Upper lobe of left lung (tissue), 6 donors: ENCODE data around the gene ZNF367. TPM values are rescaled to one million over a fixed set of nuclear protein-coding genes. Genes with fewer than 3 reads are reported as not detected.
"Not testable (repeated sequence)": the region's sequence is repeated elsewhere in the genome, so short reads cannot be mapped to it uniquely, and the experiment has no call there.

ENCODE experiments used
- ATAC-seq, 2 donors: fragments of 200-7000 bp; cut with Tn5 transposase; one replicate each; pipeline ENCODE4 v1.9.1; 2022; ENCODE audit warnings: mild to moderate bottlenecking in 2 of 2, moderate library complexity in 2 of 2; ENCODE audit not compliant: low FRiP score in 2 of 2
- DNase-seq, 2 donors: peaks; one replicate each; pipeline ENCODE4 v3.0.0-alpha.2; 2019 to 2020
- H3K27ac ChIP-seq, 4 donors: fragments of 200-600 bp; sonication (generic); one replicate each; pipeline ENCODE4 v1.5.1; 2016 to 2019
- H3K27me3 ChIP-seq, 4 donors: fragments of 200-600 bp; sonication (generic); one replicate each; pipeline ENCODE4 v1.5.1; 2017 to 2019
- H3K36me3 ChIP-seq, 4 donors: fragments of 200-600 bp; sonication (generic); one replicate each; pipeline ENCODE4 v1.5.1; 2016 to 2019
- H3K4me1 ChIP-seq, 4 donors: fragments of 200-600 bp; sonication (generic); one replicate each; pipeline ENCODE4 v1.5.1; 2018 to 2019
- H3K4me3 ChIP-seq, 4 donors: fragments of 200-600 bp; sonication (generic); one replicate each; pipeline ENCODE4 v1.5.1; 2017 to 2019; ENCODE audit warnings: mild to moderate bottlenecking in 2 of 4, moderate library complexity in 1 of 4
- H3K9me3 ChIP-seq, 4 donors: fragments of 200-600 bp; sonication (generic); one replicate each; pipeline ENCODE4 v1.5.1; 2018 to 2019
- CTCF ChIP-seq, 6 experiments: fragments of 450-650 bp in 4 of 6; fragments of 200-600 bp in 2 of 6; sonication (generic) in 2 of 6; IDR thresholded peaks; one replicate each; pipeline ENCODE4 v1.5.1; 2016 to 2019; ENCODE audit warnings: antibody characterized with exemption in 6 of 6
- EP300 ChIP-seq, 4 donors: sonication (generic); formaldehyde crosslinking; IDR thresholded peaks; one replicate each; pipeline ENCODE4 v1.5.1; 2017; ENCODE audit warnings: antibody characterized with exemption in 4 of 4, control low read depth in 2 of 4
- POLR2A ChIP-seq, 4 donors: fragments of 450-650 bp; IDR thresholded peaks; one replicate each; pipeline ENCODE4 v1.5.1; 2016 to 2017; ENCODE audit warnings: antibody characterized with exemption in 4 of 4, mild to moderate bottlenecking in 2 of 4
- POLR2AphosphoS5 ChIP-seq, 2 donors: sonication (generic); formaldehyde crosslinking; IDR thresholded peaks; one replicate each; pipeline ENCODE4 v1.5.1; 2017; ENCODE audit warnings: antibody characterized with exemption in 2 of 2
- WGBS, 2 donors: methylation state at CpG; one replicate each; pipeline ENCODE4 v1.1.5; 2017 to 2018; 5-methylcytosine and 5-hydroxymethylcytosine counted together
- total RNA-seq, 6 donors: library from RNA; depleted of rRNA in 4 of 6; stranded (reverse); fragments of >200 nt in 4 of 6; gene quantifications; one replicate each; pipeline versions ENCODE4 v1.1.0 to v1.2.1, GENCODE V29; 2016 to 2021
- donor health status: DM: no; HTN: no; CAD: no; lungs with moderate emphysema.
- donor health status: DM: no; HTN: yes; CAD: no; lungs with severe emphysema.

The ZNF367 gene
- total RNA-seq, 6 donors from 2014 or later = 0.59 to 2.6 (median 1.4) TPM

- ATAC-seq (no peak), DNase-seq (no peak)
- H3K36me3 ChIP-seq = peaks cover under 1 to 76% (median 31%) of the 10 kb centered on the region in 4 donors
- H3K4me1 ChIP-seq = no peaks in the 10 kb centered on the region
- no peak overlapping the region for H3K4me3 ChIP-seq
- no peaks in the 10 kb centered on the region for H3K9me3 ChIP-seq
- no peak overlapping the region for H3K27ac ChIP-seq
- 92 to 95% methylated on average over 6 of the region's 6 CpGs for WGBS, 2 donors
- no peak for TF ChIP-seq POLR2AphosphoS5 (IDR thresholded peaks at IDR 0.05)
- TF ChIP-seq POLR2A (IDR thresholded peaks at IDR 0.05) = no peak
- TF ChIP-seq EP300 (IDR thresholded peaks at IDR 0.05) = no peak
- TF ChIP-seq CTCF (IDR thresholded peaks at IDR 0.05) = no peak
- no peaks in the 10 kb centered on the region for H3K27me3 ChIP-seq
These were observed 56.5 kb downstream of the ZNF367 start for GRCh38 chr9:96361668-96362067.

GRCh38 chr9:96360976-96361375, 57.2 kb downstream of the ZNF367 start:
- H3K36me3 ChIP-seq = peaks cover 3 to 79% (median 32%) of the 10 kb centered on the region in 4 donors
- H3K4me1 ChIP-seq = no peaks in the 10 kb centered on the region
- no peaks in the 10 kb centered on the region for H3K27me3 ChIP-seq
- no peak overlapping the region for H3K27ac ChIP-seq
- no peak overlapping the region for H3K4me3 ChIP-seq
- no peak for ATAC-seq
- H3K9me3 ChIP-seq = no peaks in the 10 kb centered on the region
- no peak for DNase-seq
- 87 to 96% methylated on average over 2 of the region's 2 CpGs for WGBS, 2 donors
- TF ChIP-seq POLR2A (IDR thresholded peaks at IDR 0.05) (no peak), POLR2AphosphoS5 (IDR thresholded peaks at IDR 0.05) (no peak), CTCF (IDR thresholded peaks at IDR 0.05) (no peak), EP300 (IDR thresholded peaks at IDR 0.05) (no peak)

DNA sequence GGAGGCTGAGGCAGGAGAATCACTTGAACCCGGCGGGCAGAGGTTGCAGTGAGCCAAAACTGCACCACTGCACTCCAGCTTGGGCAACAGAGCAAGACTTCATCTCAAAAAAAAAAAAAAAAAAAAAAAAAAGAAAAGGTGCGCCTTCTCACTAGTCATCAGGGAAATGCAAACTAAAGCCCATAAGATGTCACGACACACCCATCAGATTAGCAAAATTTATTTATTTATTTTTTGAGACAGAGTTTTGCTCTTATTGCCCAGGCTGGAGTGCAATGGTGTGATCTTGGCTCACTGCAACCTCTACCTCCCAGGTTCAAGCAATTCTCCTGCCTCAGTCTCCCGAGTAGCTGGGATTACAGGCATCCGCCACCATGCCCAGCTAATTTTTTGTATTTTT, 57.6 kb downstream of the ZNF367 start:
- not testable (repeated sequence) for H3K27me3 ChIP-seq, H3K27ac ChIP-seq, DNase-seq, H3K4me3 ChIP-seq, H3K4me1 ChIP-seq, ATAC-seq, H3K9me3 ChIP-seq
- H3K36me3 ChIP-seq = peaks cover 3 to 81% (median 32%) of the 10 kb centered on the region in 4 donors
- 98 to 100% methylated on average over 6 of the region's 6 CpGs for WGBS, 2 donors

DNA sequence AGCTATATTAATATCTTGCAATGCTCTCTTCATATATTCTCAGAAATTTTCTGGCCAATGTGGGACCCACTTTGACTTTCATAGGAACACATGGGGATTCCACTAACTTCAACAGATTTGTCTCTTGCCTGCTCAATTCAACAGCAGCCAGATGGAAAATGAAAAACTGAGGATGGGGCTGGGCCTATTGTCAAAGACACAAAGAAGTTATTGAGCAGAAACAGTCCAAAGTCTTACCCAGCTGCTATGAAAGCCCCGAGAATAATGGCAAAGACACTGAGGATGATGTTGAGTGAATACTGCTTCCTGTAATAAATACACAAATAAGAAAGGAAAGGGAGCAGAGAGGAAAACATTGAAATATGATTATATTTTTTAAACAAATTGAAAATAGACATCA, 67.3 kb downstream of the ZNF367 start:
- Histone ChIP-seq H3K27me3 (no peaks in the 10 kb centered on the region), H3K4me1 (no peaks in the 10 kb centered on the region), H3K4me3 (no peak overlapping the region), H3K27ac (no peak overlapping the region), H3K36me3 (peaks cover 0 to 48% (median 5%) of the 10 kb centered on the region in 4 donors), H3K9me3 (no peaks in the 10 kb centered on the region)
- no peak for ATAC-seq
- WGBS, 2 donors = 84 to 89% methylated on average over 1 of the region's 1 CpG
- DNase-seq = no peak
- TF ChIP-seq EP300 (IDR thresholded peaks at IDR 0.05) = no peak

GRCh38 chr9:96348261-96348660, 69.9 kb downstream of the ZNF367 start:
- ATAC-seq (no peak), DNase-seq (no peak)
- TF ChIP-seq POLR2AphosphoS5 (IDR thresholded peaks at IDR 0.05) (no peak), POLR2A (IDR thresholded peaks at IDR 0.05) (no peak), EP300 (IDR thresholded peaks at IDR 0.05) (no peak), CTCF (IDR thresholded peaks at IDR 0.05) (no peak)
- peaks cover 0 to 38% (median 5%) of the 10 kb centered on the region in 4 donors for H3K36me3 ChIP-seq
- H3K4me1 ChIP-seq = peaks cover 4 to 9% (median 7%) of the 10 kb centered on the region in 4 donors
- no peaks in the 10 kb centered on the region for H3K27me3 ChIP-seq
- no peak overlapping the region for H3K27ac ChIP-seq
- H3K4me3 ChIP-seq = no peak overlapping the region
- WGBS, 2 donors = 93 to 98% methylated on average over 5 of the region's 5 CpGs
- no peaks in the 10 kb centered on the region for H3K9me3 ChIP-seq

GRCh38 chr9:96345551-96345950, 72.6 kb downstream of the ZNF367 start:
- DNase-seq (no peak), ATAC-seq (no peak)
- peaks cover 0 to 28% (median 7%) of the 10 kb centered on the region in 4 donors for H3K36me3 ChIP-seq
- no peak overlapping the region for H3K4me3 ChIP-seq
- peak overlapping the region in 2 of 4 donors; percentile 45 to 63 for H3K27ac ChIP-seq
- peaks cover 4 to 9% (median 7%) of the 10 kb centered on the region in 4 donors for H3K4me1 ChIP-seq
- no peaks in the 10 kb centered on the region for H3K27me3 ChIP-seq
- WGBS, 2 donors = 93 to 97% methylated on average over 9 of the region's 9 CpGs
- H3K9me3 ChIP-seq = no peaks in the 10 kb centered on the region
- TF ChIP-seq CTCF (IDR thresholded peaks at IDR 0.05) (no peak), POLR2A (IDR thresholded peaks at IDR 0.05) (no peak), EP300 (IDR thresholded peaks at IDR 0.05) (no peak), POLR2AphosphoS5 (IDR thresholded peaks at IDR 0.05) (no peak)
